Stimulated activated naive CD8-positive, alpha-beta T cell treated with anti-CD3 and anti-CD28 coated beads, Interleukin-15, Interleukin-2, amounts not matched to agents 100 ng/mL and 50 ng/mL, for 24 hours (primary cell): Measurements from ENCODE around the gene ADAMTS12.

Source experiments
- H3K27ac Mint-ChIP-seq: one replicate; pipeline ENCODE4 v1.8.0; 2021; ENCODE audit warnings: mild to moderate bottlenecking, mixed read lengths
- H3K27me3 Mint-ChIP-seq: one replicate; pipeline ENCODE4 v1.8.0; 2021; ENCODE audit warnings: mixed read lengths
- H3K36me3 Mint-ChIP-seq: one replicate; pipeline ENCODE4 v1.8.0; 2021; ENCODE audit warnings: low read depth, mixed read lengths
- H3K4me1 Mint-ChIP-seq: one replicate; pipeline ENCODE4 v1.8.0; 2021; ENCODE audit warnings: low read depth, mixed read lengths
- H3K4me3 Mint-ChIP-seq: one replicate; pipeline ENCODE4 v1.8.0; 2021; ENCODE audit warnings: mild to moderate bottlenecking, mixed read lengths
- H3K9me3 Mint-ChIP-seq: one replicate; pipeline ENCODE4 v1.8.0; 2021; ENCODE audit warnings: mixed read lengths

The ADAMTS12 gene

GRCh38 chr5:33720176-33720575 is 171.6 kb downstream of the ADAMTS12 start:
- Mint-ChIP-seq H3K4me3 (no peak overlapping the region), H3K27me3 (no peaks in the 10 kb centered on the region)

DNA sequence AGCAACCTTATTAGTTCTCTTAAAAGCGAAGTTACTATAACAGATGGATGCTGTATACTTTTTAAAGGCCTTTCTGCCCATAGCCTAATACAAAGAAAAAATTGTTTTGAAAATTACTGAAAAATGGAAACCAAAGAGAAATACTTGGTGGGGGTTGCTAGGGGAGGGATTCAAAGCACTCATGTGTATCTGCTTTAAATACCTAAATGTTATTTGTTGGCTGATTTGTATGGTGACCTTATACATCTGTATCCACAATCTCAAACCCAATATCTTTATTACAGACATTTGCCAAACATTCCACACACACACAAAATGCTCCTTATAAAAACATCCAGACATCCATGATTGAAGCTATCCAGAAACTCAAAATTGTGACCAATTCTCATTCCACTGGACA is 172.0 kb downstream of the ADAMTS12 start:
- no peak overlapping the region for H3K27ac Mint-ChIP-seq
- H3K27me3 Mint-ChIP-seq: no peaks in the 10 kb centered on the region
- H3K4me1 Mint-ChIP-seq: no peaks in the 10 kb centered on the region
- no peaks in the 10 kb centered on the region for H3K36me3 Mint-ChIP-seq
- H3K9me3 Mint-ChIP-seq: no peaks in the 10 kb centered on the region
- no peak overlapping the region for H3K4me3 Mint-ChIP-seq

More at GRCh38 chr5:33720176-33720575, 171.6 kb downstream of the ADAMTS12 start:
- Mint-ChIP-seq H3K9me3 (no peaks in the 10 kb centered on the region), H3K27ac (no peak overlapping the region), H3K4me1 (no peaks in the 10 kb centered on the region), H3K36me3 (no peaks in the 10 kb centered on the region)

- H3K4me3 Mint-ChIP-seq: no peak overlapping the region
- H3K36me3 Mint-ChIP-seq: no peaks in the 10 kb centered on the region
- H3K9me3 Mint-ChIP-seq: peaks cover 11% of the 10 kb centered on the region
- H3K27me3 Mint-ChIP-seq: no peaks in the 10 kb centered on the region
- H3K27ac Mint-ChIP-seq: no peak overlapping the region
- H3K4me1 Mint-ChIP-seq: no peaks in the 10 kb centered on the region
These were observed 176.1 kb downstream of the ADAMTS12 start for GRCh38 chr5:33715661-33716060.

DNA sequence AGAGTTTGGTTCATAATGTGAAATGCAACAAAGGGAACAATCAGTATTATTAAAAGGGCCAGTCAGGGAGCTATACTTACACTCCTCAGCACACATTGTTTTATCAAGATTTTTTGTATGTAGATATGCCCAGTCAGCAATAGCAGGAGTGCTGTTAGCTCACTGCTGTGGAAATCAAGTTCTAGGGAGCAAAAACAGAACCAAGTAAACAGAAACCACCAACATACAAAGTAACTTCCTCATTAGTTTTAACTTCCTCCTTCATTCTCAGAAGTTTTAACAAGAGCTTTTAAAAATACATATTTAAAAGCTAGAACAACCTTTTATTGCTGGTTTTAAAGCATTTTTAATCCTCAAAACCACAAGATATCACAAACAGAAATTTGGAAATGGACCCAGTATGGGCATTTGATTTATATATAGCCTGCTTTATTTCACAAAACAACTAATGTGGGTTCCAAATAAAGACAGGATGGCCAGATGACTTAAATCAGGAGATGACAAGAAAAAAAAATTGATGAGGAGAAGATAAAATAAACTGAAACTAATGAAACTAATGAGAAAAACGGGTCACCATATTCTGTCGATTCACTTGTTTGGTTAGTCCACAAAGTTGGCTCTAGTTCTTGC is 178.5 kb downstream of the ADAMTS12 start:
- no peaks in the 10 kb centered on the region for H3K27me3 Mint-ChIP-seq
- H3K9me3 Mint-ChIP-seq: peaks cover 15% of the 10 kb centered on the region
- no peaks in the 10 kb centered on the region for H3K4me1 Mint-ChIP-seq
- no peak overlapping the region for H3K27ac Mint-ChIP-seq
- no peak overlapping the region for H3K4me3 Mint-ChIP-seq
- no peaks in the 10 kb centered on the region for H3K36me3 Mint-ChIP-seq

- H3K36me3 Mint-ChIP-seq: no peaks in the 10 kb centered on the region
- H3K4me1 Mint-ChIP-seq: no peaks in the 10 kb centered on the region
- no peak overlapping the region for H3K27ac Mint-ChIP-seq
- H3K4me3 Mint-ChIP-seq: no peak overlapping the region
- H3K27me3 Mint-ChIP-seq: no peaks in the 10 kb centered on the region
- peaks cover 15% of the 10 kb centered on the region for H3K9me3 Mint-ChIP-seq
These were observed 179.1 kb downstream of the ADAMTS12 start for GRCh38 chr5:33712664-33713063.

DNA sequence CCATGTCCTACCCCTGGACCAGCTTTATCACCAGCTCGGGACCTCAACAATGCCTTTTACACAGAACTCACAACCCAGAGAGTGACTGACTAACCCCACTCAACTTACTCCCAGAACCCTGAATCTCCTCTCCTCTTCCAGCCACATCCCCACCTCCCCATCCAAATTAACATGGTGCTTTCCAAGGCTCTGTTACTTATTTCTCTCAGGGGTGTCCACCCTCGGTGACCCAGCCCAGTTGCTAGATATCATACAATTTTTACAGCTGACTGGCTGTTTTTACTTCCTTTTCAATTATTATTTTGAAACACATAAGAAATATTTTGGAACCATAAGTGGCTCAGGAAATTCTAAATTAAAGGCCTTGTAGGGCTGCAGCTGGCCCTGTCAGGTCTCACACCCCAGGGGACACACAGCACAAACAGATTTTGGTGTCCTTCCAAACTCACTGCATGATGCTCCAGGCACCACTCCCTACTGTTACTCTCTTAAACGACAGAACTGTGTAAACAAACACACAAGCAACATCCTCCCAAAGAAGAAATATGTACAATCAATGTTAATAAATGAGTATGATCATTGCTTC is 180.6 kb downstream of the ADAMTS12 start:
- Mint-ChIP-seq H3K27ac (no peak overlapping the region), H3K4me1 (no peaks in the 10 kb centered on the region), H3K9me3 (peaks cover 21% of the 10 kb centered on the region), H3K27me3 (no peaks in the 10 kb centered on the region), H3K36me3 (no peaks in the 10 kb centered on the region), H3K4me3 (no peak overlapping the region)

DNA sequence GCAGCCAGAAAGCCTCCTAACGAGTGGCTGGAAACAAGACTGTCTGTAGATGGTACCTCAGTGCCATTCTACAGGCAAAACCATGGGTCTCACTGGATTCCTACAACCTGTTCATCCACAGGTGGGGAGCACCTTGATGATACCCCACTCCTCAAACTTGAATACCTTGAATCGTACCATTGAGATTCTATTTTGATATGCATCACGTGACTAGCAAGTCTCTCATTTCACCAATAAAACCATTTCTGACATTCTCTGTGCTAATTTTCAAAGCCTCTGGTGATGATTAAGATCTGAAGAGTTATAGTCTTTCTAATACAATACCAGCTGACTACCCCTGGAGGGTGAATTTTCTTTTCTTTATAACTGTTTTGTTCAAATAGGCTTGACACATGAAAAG is 188.9 kb downstream of the ADAMTS12 start:
- peaks cover 12% of the 10 kb centered on the region for H3K9me3 Mint-ChIP-seq
- no peaks in the 10 kb centered on the region for H3K36me3 Mint-ChIP-seq
- no peaks in the 10 kb centered on the region for H3K4me1 Mint-ChIP-seq
- no peak overlapping the region for H3K4me3 Mint-ChIP-seq
- no peak overlapping the region for H3K27ac Mint-ChIP-seq
- H3K27me3 Mint-ChIP-seq: no peaks in the 10 kb centered on the region

- peaks cover 11% of the 10 kb centered on the region for H3K9me3 Mint-ChIP-seq
- H3K36me3 Mint-ChIP-seq: no peaks in the 10 kb centered on the region
- H3K27me3 Mint-ChIP-seq: no peaks in the 10 kb centered on the region
- H3K4me3 Mint-ChIP-seq: no peak overlapping the region
- H3K4me1 Mint-ChIP-seq: no peaks in the 10 kb centered on the region
- no peak overlapping the region for H3K27ac Mint-ChIP-seq
These were observed 189.8 kb downstream of the ADAMTS12 start for GRCh38 chr5:33701951-33702350.

- Mint-ChIP-seq H3K4me3 (no peak overlapping the region), H3K27ac (no peak overlapping the region), H3K27me3 (no peaks in the 10 kb centered on the region), H3K9me3 (peaks cover 6% of the 10 kb centered on the region), H3K4me1 (no peaks in the 10 kb centered on the region), H3K36me3 (no peaks in the 10 kb centered on the region)
These were observed 190.5 kb downstream of the ADAMTS12 start for GRCh38 chr5:33701251-33701650.

DNA sequence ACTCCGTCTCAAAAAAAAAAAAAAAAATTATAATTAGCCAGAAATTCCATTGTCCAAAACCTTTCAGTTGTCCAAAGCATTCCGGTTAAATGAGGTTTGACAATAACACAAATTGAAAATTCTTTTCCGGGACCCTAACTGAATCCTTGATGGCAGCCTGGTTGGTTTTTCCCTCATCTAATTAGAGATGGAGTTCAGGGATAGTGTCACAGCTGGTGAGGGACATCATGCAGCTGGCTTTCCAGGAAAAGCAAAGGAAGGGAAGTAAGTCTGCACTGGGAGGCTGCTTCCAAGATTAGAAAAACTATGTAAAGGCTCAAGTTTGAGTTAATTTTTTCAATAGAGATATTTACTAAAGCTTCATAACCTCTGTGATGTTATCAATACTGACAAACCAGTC is 195.4 kb downstream of the ADAMTS12 start:
- Mint-ChIP-seq H3K36me3 (no peaks in the 10 kb centered on the region), H3K27ac (no peak overlapping the region), H3K4me3 (no peak overlapping the region), H3K27me3 (no peaks in the 10 kb centered on the region), H3K4me1 (no peaks in the 10 kb centered on the region), H3K9me3 (peaks cover 9% of the 10 kb centered on the region)

- Mint-ChIP-seq H3K9me3 (peaks cover 9% of the 10 kb centered on the region), H3K4me1 (no peaks in the 10 kb centered on the region), H3K27me3 (no peaks in the 10 kb centered on the region), H3K27ac (no peak overlapping the region), H3K36me3 (no peaks in the 10 kb centered on the region), H3K4me3 (no peak overlapping the region)
These were observed 198.8 kb downstream of the ADAMTS12 start for GRCh38 chr5:33692980-33693379.

DNA sequence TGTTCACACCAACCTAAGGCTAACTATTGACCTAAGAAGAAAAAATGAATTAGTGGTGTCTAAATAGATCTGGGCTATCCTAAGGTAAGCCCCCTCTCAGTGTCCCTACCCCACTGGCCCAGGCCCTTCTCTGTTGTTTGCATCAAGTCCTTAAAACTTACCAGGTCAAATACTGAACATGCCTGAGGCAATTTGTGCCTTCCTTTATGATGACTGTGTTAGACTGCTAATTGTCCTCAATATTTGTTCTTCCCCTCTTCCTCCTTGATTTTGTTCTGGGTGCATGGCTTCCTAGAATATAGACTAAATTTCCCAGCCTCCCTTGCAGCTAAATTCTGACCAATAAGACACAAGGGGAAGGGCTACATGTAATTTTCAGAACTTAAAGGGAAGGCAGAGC is 199.9 kb downstream of the ADAMTS12 start:
- Mint-ChIP-seq H3K36me3 (no peaks in the 10 kb centered on the region), H3K9me3 (peaks cover 9% of the 10 kb centered on the region), H3K4me3 (no peak overlapping the region), H3K27ac (no peak overlapping the region), H3K4me1 (no peaks in the 10 kb centered on the region), H3K27me3 (no peaks in the 10 kb centered on the region)

DNA sequence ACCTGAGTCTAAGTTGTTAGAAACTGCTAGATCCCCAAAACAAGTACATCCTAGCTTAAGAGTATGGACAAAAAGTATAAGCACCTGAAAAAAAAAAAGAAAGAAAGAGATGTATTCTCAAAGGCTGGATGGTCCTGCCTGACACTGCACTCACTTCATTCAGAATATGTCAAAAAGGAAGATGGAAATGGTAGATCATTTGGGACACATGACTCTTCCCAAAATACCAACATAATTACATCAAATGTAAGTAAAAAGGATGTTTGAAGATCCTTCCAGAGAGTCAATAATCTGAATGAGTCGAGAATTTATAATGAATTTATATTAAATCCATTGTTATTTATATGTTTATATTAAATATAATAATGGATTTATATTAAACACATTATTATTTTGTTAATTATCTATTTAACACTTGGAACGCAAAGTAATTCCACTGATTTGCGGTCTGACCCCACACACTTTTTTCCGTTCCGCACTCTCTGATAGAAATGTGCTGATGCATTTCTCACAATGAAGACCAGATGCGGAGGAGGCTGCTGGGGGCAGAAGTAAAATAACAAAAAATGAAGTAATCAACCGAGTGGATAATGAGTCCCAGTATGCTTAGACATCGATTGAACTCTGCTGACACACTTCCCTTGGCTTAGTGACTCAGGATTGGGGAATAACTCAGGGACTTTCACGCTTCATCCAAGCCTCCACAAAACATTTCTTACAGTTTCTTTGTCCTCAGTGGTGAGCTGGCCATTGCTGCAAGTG is 201.2 kb downstream of the ADAMTS12 start:
- no peaks in the 10 kb centered on the region for H3K4me1 Mint-ChIP-seq
- no peaks in the 10 kb centered on the region for H3K36me3 Mint-ChIP-seq
- H3K27ac Mint-ChIP-seq: no peak overlapping the region
- no peaks in the 10 kb centered on the region for H3K27me3 Mint-ChIP-seq
- peaks cover 8% of the 10 kb centered on the region for H3K9me3 Mint-ChIP-seq
- no peak overlapping the region for H3K4me3 Mint-ChIP-seq

DNA sequence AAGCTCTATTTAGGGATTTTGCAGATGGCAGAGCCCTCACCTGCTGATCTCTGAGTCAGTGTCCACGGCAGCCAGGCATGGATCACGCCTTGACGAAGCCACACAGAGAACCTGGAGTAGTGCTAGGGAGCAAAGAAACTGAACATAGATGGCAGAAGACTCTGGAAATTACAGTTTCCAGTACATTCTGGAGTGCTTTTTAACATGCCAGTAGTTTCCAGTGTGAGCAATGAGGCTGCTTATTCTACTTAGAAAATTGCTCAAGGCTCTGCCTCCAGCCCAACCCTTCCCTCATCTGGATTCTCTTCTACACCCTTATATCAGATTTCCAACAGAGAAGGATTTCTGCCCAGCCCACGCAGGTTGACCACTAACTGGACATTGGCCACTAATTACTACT is 203.3 kb downstream of the ADAMTS12 start:
- Mint-ChIP-seq H3K4me3 (no peak overlapping the region), H3K36me3 (no peaks in the 10 kb centered on the region), H3K4me1 (no peaks in the 10 kb centered on the region), H3K27me3 (no peaks in the 10 kb centered on the region), H3K9me3 (peaks cover 2% of the 10 kb centered on the region), H3K27ac (no peak overlapping the region)

GRCh38 chr5:33688066-33688465 is 203.7 kb downstream of the ADAMTS12 start:
- H3K36me3 Mint-ChIP-seq: no peaks in the 10 kb centered on the region
- no peaks in the 10 kb centered on the region for H3K9me3 Mint-ChIP-seq
- H3K27ac Mint-ChIP-seq: no peak overlapping the region
- H3K27me3 Mint-ChIP-seq: no peaks in the 10 kb centered on the region
- H3K4me3 Mint-ChIP-seq: no peak overlapping the region
- no peaks in the 10 kb centered on the region for H3K4me1 Mint-ChIP-seq
